Lower leg skin (tissue), 3 donors: ENCODE measurements around the gene CCL17.

ENCODE experiments used
- CTCF ChIP-seq, 3 donors: fragments of 450-650 bp; IDR thresholded peaks; one replicate each; pipeline ENCODE4 v1.5.1; 2016; ENCODE audit warnings: antibody characterized with exemption in 3 of 3, mild to moderate bottlenecking in 3 of 3, moderate library complexity in 2 of 3
- POLR2A ChIP-seq, 2 donors: fragments of 450-650 bp; IDR thresholded peaks; one replicate each; pipeline ENCODE4 v1.6.1; 2016 to 2017; ENCODE audit warnings: antibody characterized with exemption in 2 of 2, mild to moderate bottlenecking in 1 of 2, moderate library complexity in 1 of 2

- no peak for TF ChIP-seq CTCF (IDR thresholded peaks at IDR 0.05)
- TF ChIP-seq POLR2A (IDR thresholded peaks at IDR 0.05), result no peak
These were observed 40.4 kb upstream of the CCL17 start for GRCh38 chr16:57364143-57364542.
